PC-3 (cell line): Measurements from ENCODE around the gene ODAD2. TPM values are rescaled to one million over a fixed set of nuclear protein-coding genes. Genes with fewer than 3 reads are reported as not detected.

ENCODE experiments used
- ATAC-seq: fragments of 200-7000 bp; cut with Tn5 transposase; 2 replicates; pipeline ENCODE4 v1.9.1; 2020; ENCODE audit warnings: mild to moderate bottlenecking, moderate library complexity
- BruUV-seq: library from RNA; stranded (reverse); fragments of 400-500 nt; replicated peaks from 2 replicates; lab custom pipeline; 2021; lab: Mats Ljungman, UMichigan
- CTCF ChIA-PET: fragments of 300-600 bp; sonication (Branson Sonifier 250); formaldehyde crosslinking; loops from one replicate; lab custom pipeline; 2022; ENCODE audit warnings: antibody characterized with exemption; lab: Charles Lee
- POLR2A ChIA-PET: fragments of 300-600 bp; sonication (Branson Sonifier 250); formaldehyde crosslinking; loops from one replicate; lab custom pipeline; 2022; ENCODE audit warnings: antibody characterized with exemption; ENCODE audit not compliant: unreplicated experiment; lab: Charles Lee
- DNase-seq: peaks from one replicate; pipeline ENCODE4 v3.0.0-alpha.2; 2015
- H2AFZ ChIP-seq: fragments of 300-600 bp; sonication (generic); 2 replicates; pipeline ENCODE4 v1.6.0; 2016; ENCODE audit warnings: antibody characterized with exemption, low read length
- H3F3A ChIP-seq: fragments of 300-600 bp; sonication (generic); one replicate; pipeline ENCODE4 v1.6.0; 2017; ENCODE audit warnings: antibody characterized with exemption, low read length, control low read depth, mild to moderate bottlenecking; ENCODE audit not compliant: unreplicated experiment
- H3K27ac ChIP-seq: fragments of 300-600 bp; sonication (generic); 2 replicates; pipeline ENCODE4 v1.5.1; 2016; ENCODE audit warnings: mild to moderate bottlenecking, low read length
- H3K27me3 ChIP-seq: fragments of 300-600 bp; sonication (generic); 2 replicates; pipeline ENCODE4 v1.6.1; 2016; ENCODE audit warnings: low read length, mixed read lengths
- H3K36me3 ChIP-seq: fragments of 300-600 bp; sonication (generic); 2 replicates; pipeline ENCODE4 v1.6.1; 2016; ENCODE audit warnings: low read depth, mixed run types, low read length, mixed read lengths
- H3K4me1 ChIP-seq: fragments of 300-600 bp; sonication (generic); 2 replicates; pipeline ENCODE4 v1.5.1; 2016; ENCODE audit warnings: low read length; ENCODE audit not compliant: insufficient read depth
- H3K4me2 ChIP-seq: fragments of 300-600 bp; sonication (generic); 2 replicates; pipeline ENCODE4 v1.6.0; 2016; ENCODE audit warnings: low read length
- H3K4me3 ChIP-seq: fragments of 300-600 bp; sonication (generic); 2 replicates; pipeline ENCODE4 v1.5.1; 2016; ENCODE audit warnings: mild to moderate bottlenecking, low read length, mixed read lengths
- H3K79me2 ChIP-seq: fragments of 300-600 bp; sonication (generic); 2 replicates; pipeline ENCODE4 v1.6.1; 2017; ENCODE audit warnings: low read length, mixed read lengths
- H3K9ac ChIP-seq: fragments of 300-600 bp; sonication (generic); 2 replicates; pipeline ENCODE4 v1.6.0; 2016; ENCODE audit warnings: mild to moderate bottlenecking, low read length
- H3K9me2 ChIP-seq: fragments of 300-600 bp; sonication (generic); replicated peaks from 2 replicates; pipeline ENCODE4 v1.6.1; 2016; ENCODE audit warnings: mixed run types, low read length, mixed read lengths
- H3K9me3 ChIP-seq: fragments of 300-600 bp; sonication (generic); 2 replicates; pipeline ENCODE4 v1.6.1; 2016; ENCODE audit warnings: low read length, mixed read lengths
- H4K20me1 ChIP-seq: fragments of 300-600 bp; sonication (generic); 2 replicates; pipeline ENCODE4 v1.6.1; 2016; ENCODE audit warnings: low read length, mixed read lengths
- CTCF ChIP-seq: fragments of 300-600 bp; sonication (generic); conservative IDR thresholded peaks from 2 replicates; pipeline ENCODE4 v1.5.1; 2017; ENCODE audit warnings: antibody characterized with exemption, low read depth, mild to moderate bottlenecking, low read length
- EZH2 ChIP-seq: fragments of 300-600 bp; sonication (generic); IDR thresholded peaks from one replicate; pipeline ENCODE4 v1.6.1; 2017; ENCODE audit warnings: antibody characterized with exemption, mild to moderate bottlenecking, low read length; ENCODE audit not compliant: unreplicated experiment
- EZH2phosphoT487 ChIP-seq: fragments of 300-600 bp; sonication (generic); IDR thresholded peaks from 2 replicates; pipeline ENCODE4 v1.6.1; 2018; ENCODE audit warnings: mild to moderate bottlenecking, antibody characterized with exemption, low read length, borderline replicate concordance
- intact Hi-C: fragments of 100-400 bp; cut with micrococcal nuclease; formaldehyde crosslinking; loops from 2 replicates; pipeline ENCODE4 v1.9.0; 2023
- total RNA-seq: library from RNA; depleted of rRNA; stranded (reverse); fragments of >200 nt; gene quantifications from 2 replicates; pipeline ENCODE4 v1.2.3, GENCODE V29; 2014

ODAD2 gene
- total RNA-seq, 1 experiment from 2014 or later = 2.1 TPM

GRCh38 chr10:28043941-28044340 is 45.1 kb upstream of the ODAD2 start:
- intact Hi-C loops = no loop called here
- Histone ChIP-seq H3K9ac (no peak overlapping the region), H3K4me2 (no peak overlapping the region), H3K4me3 (no peak overlapping the region), H3K4me1 (no peaks in the 10 kb centered on the region), H4K20me1 (no peaks in the 10 kb centered on the region), H3K27ac (no peak overlapping the region), H3K79me2 (no peaks in the 10 kb centered on the region), H3K27me3 (no peaks in the 10 kb centered on the region), H3K9me2 (no peaks in the 10 kb centered on the region), H3K9me3 (no peaks in the 10 kb centered on the region), H3K36me3 (no peaks in the 10 kb centered on the region), H2AFZ (no peak overlapping the region), H3F3A (no peaks in the 10 kb centered on the region)
- TF ChIP-seq EZH2 = no peak
- CTCF ChIA-PET = no interaction called here
- no peak for DNase-seq
- no TSS peak for BruUV-seq
- no peak for ATAC-seq
- POLR2A ChIA-PET = no interaction called here

GRCh38 chr10:28036587-28036986 is 37.7 kb upstream of the ODAD2 start:
- ATAC-seq (peak; percentile 22; the same call in 1 of the 2 replicates), DNase-seq (peak; percentile 43)
- no peaks in the 10 kb centered on the region for H3K9me2 ChIP-seq
- intact Hi-C loops = no loop called here
- CTCF ChIA-PET = no interaction called here
- no peaks in the 10 kb centered on the region for H3K36me3 ChIP-seq
- no peak overlapping the region for H3K9ac ChIP-seq
- H2AFZ ChIP-seq = no peak overlapping the region
- POLR2A ChIA-PET = no interaction called here
- TF ChIP-seq EZH2phosphoT487 (no peak), EZH2 (no peak)
- H3K27me3 ChIP-seq = no peaks in the 10 kb centered on the region
- no peaks in the 10 kb centered on the region for H3F3A ChIP-seq
- no peaks in the 10 kb centered on the region for H3K79me2 ChIP-seq
- H3K4me1 ChIP-seq = peaks cover 10% of the 10 kb centered on the region
- H4K20me1 ChIP-seq = no peaks in the 10 kb centered on the region
- H3K27ac ChIP-seq = no peak overlapping the region
- no peak overlapping the region for H3K4me3 ChIP-seq
- BruUV-seq = no TSS peak
- H3K9me3 ChIP-seq = no peaks in the 10 kb centered on the region
- peak overlapping the region; percentile 45 for H3K4me2 ChIP-seq

GRCh38 chr10:28020993-28021982 is 22.4 kb upstream of the ODAD2 start:
- POLR2A ChIA-PET = no interaction called here
- Histone ChIP-seq H3K27me3 (no peaks in the 10 kb centered on the region), H3K27ac (no peak overlapping the region), H3K36me3 (no peaks in the 10 kb centered on the region), H3K79me2 (no peaks in the 10 kb centered on the region), H2AFZ (no peak overlapping the region), H3K9ac (no peak overlapping the region), H3K4me3 (no peak overlapping the region), H3K9me2 (no peaks in the 10 kb centered on the region), H3K9me3 (no peaks in the 10 kb centered on the region), H3F3A (no peaks in the 10 kb centered on the region), H3K4me1 (no peaks in the 10 kb centered on the region), H4K20me1 (no peaks in the 10 kb centered on the region), H3K4me2 (no peak overlapping the region)
- no peak for DNase-seq
- TF ChIP-seq CTCF = no peak
- no peak for ATAC-seq
- intact Hi-C loops = no loop called here
- BruUV-seq = no TSS peak
- CTCF ChIA-PET = no interaction called here
